HEK293T (cell line): Measurements from ENCODE around the gene ABR.

Experiments
- CTCF ChIA-PET: fragments of 350-600 bp; formaldehyde crosslinking; extraction: SDS; loops from one replicate; lab custom pipeline; 2021; ENCODE audit warnings: antibody characterized with exemption, inconsistent platforms; lab: Yijun Ruan, JAX
- POLR2A ChIA-PET: fragments of 350-600 bp; formaldehyde crosslinking; extraction: SDS; loops from one replicate; lab custom pipeline; 2020; ENCODE audit warnings: antibody characterized with exemption, inconsistent platforms; lab: Yijun Ruan, JAX
- DNase-seq: peaks from one replicate; pipeline ENCODE4 v3.0.0; 2012; ENCODE audit warnings: mixed read lengths; ENCODE audit errors: extremely low spot score
- ARNT ChIP-seq: fragments of 450-650 bp; IDR thresholded peaks from 2 replicates; pipeline ENCODE4 v1.6.1; 2017; ENCODE audit warnings: mild to moderate bottlenecking
- BHLHE40 ChIP-seq: fragments of 450-650 bp; IDR thresholded peaks from 2 replicates; pipeline ENCODE4 v1.6.1; 2016; ENCODE audit warnings: mild to moderate bottlenecking, moderate library complexity, borderline replicate concordance
- CTBP1 ChIP-seq: fragments of 450-650 bp; IDR thresholded peaks from 2 replicates; pipeline ENCODE4 v1.6.1; 2016; ENCODE audit warnings: borderline replicate concordance
- ELF4 ChIP-seq: fragments of 450-650 bp; IDR thresholded peaks from 2 replicates; pipeline ENCODE4 v1.6.1; 2017; ENCODE audit warnings: antibody characterized with exemption
- FOXA1 ChIP-seq: fragments of 450-650 bp; IDR thresholded peaks from 2 replicates; pipeline ENCODE4 v1.6.1; 2016; ENCODE audit warnings: mild to moderate bottlenecking
- FOXK2 ChIP-seq: fragments of 450-650 bp; IDR thresholded peaks from 2 replicates; pipeline ENCODE4 v1.6.1; 2016; ENCODE audit warnings: mild to moderate bottlenecking
- FOXM1 ChIP-seq: fragments of 450-650 bp; IDR thresholded peaks from 2 replicates; pipeline ENCODE4 v1.6.1; 2017; ENCODE audit warnings: mild to moderate bottlenecking, borderline replicate concordance
- HDGF ChIP-seq: fragments of 450-650 bp; IDR thresholded peaks from 2 replicates; pipeline ENCODE4 v1.6.1; 2017; ENCODE audit warnings: antibody characterized with exemption, borderline replicate concordance
- L3MBTL2 ChIP-seq: fragments of 450-650 bp; conservative IDR thresholded peaks from 2 replicates; pipeline ENCODE4 v1.6.1; 2016; ENCODE audit warnings: mild to moderate bottlenecking
- LEF1 ChIP-seq: fragments of 450-650 bp; IDR thresholded peaks from 2 replicates; pipeline ENCODE4 v1.6.1; 2017; ENCODE audit warnings: mild to moderate bottlenecking, borderline replicate concordance
- NFRKB ChIP-seq: fragments of 450-650 bp; IDR thresholded peaks from 2 replicates; pipeline ENCODE4 v1.6.1; 2016; ENCODE audit warnings: mild to moderate bottlenecking, moderate library complexity
- PKNOX1 ChIP-seq: fragments of 450-650 bp; IDR thresholded peaks from 2 replicates; pipeline ENCODE4 v1.6.1; 2016
- SP1 ChIP-seq: fragments of 450-650 bp; IDR thresholded peaks from 2 replicates; pipeline ENCODE4 v1.6.1; 2017
- SUZ12 ChIP-seq: fragments of 450-650 bp; IDR thresholded peaks from 2 replicates; pipeline ENCODE4 v1.6.1; 2016; ENCODE audit warnings: mild to moderate bottlenecking
- TARDBP ChIP-seq: fragments of 450-650 bp; IDR thresholded peaks from 2 replicates; pipeline ENCODE4 v1.6.1; 2016
- ZNF384 ChIP-seq: fragments of 450-650 bp; IDR thresholded peaks from 2 replicates; pipeline ENCODE4 v1.6.1; 2016

The ABR gene

GRCh38 chr17:1162116-1162855, 17.5 kb downstream of the ABR start:
- TF ChIP-seq FOXA1 (no peak), FOXM1 (no peak), CTBP1 (no peak), SP1 (no peak), SUZ12 (no peak), NFRKB (no peak), L3MBTL2 (no peak), HDGF (no peak), TARDBP (no peak), PKNOX1 (no peak), ARNT (no peak), FOXK2 (no peak)
- no peak for DNase-seq
- POLR2A ChIA-PET, result no interaction called here
- CTCF ChIA-PET, result interaction anchor here (0.8 kb wide), 1 partner anchor 40 kb away, joined by 3 read pairs; no protein-coding TSS in a partner anchor

- ChIA-PET POLR2A (no interaction called here), CTCF (no interaction called here)
- TF ChIP-seq CTBP1 (no peak), ELF4 (no peak), LEF1 (no peak), FOXM1 (no peak), NFRKB (no peak)
- no peak for DNase-seq
Measured at GRCh38 chr17:1160591-1161390, 19.0 kb downstream of the ABR start.

DNA sequence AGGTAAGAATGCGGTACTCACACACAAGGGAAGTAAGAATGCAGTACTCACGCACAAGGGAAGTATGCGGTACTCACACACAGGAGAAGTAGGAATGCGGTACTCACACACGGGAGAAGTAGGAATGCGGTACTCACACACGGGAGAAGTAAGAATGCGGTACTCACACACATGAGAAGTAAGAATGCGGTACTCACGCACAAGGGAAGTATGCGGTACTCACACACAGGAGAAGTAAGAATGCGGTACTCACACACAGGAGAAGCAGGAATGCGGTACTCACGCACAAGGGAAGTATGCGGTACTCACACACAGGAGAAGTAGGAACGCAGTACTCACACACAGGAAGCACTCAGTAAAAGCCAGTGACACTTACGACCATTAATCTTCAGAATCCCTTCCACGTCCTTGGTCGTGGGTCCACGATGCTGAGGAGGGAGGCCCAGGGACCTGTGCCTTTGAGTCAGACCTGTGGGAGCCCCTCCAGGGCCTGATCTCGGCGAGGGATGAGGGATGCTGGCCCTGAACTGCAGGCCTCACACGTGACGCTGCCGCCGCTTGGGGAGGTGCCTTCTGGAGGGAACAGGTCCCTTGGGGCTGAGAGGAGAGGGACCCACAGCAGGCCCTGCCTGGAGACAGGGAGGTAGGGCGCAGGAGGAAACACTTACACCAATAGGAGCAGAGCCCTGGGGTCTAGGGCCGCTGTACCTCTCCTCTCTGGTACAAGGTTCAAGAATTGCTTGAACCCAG, 20.2 kb downstream of the ABR start:
- CTCF ChIA-PET, result no interaction called here

GRCh38 chr17:1158879-1159278, 20.9 kb downstream of the ABR start:
- DNase-seq, result no peak
- POLR2A ChIA-PET, result no interaction called here
- TF ChIP-seq TARDBP (no peak), FOXK2 (no peak), ZNF384 (no peak), HDGF (no peak), NFRKB (no peak), L3MBTL2 (no peak), SUZ12 (no peak), PKNOX1 (no peak)
- CTCF ChIA-PET, result no interaction called here

More for the DNA sequence above, 20.2 kb downstream of the ABR start:
- POLR2A ChIA-PET, result no interaction called here
- TF ChIP-seq SP1 (no peak), FOXA1 (no peak), NFRKB (no peak), LEF1 (no peak), ARNT (no peak), TARDBP (no peak), BHLHE40 (no peak), HDGF (no peak), FOXK2 (no peak), PKNOX1 (no peak), SUZ12 (no peak), ZNF384 (no peak), FOXM1 (no peak), CTBP1 (no peak)
- DNase-seq, result no peak

GRCh38 chr17:1156864-1157263, 22.9 kb downstream of the ABR start:
- ChIA-PET POLR2A (no interaction called here), CTCF (no interaction called here)
- TF ChIP-seq ZNF384 (no peak), ARNT (no peak), L3MBTL2 (no peak), SP1 (no peak), CTBP1 (no peak), TARDBP (no peak), HDGF (no peak), FOXA1 (no peak), SUZ12 (no peak), PKNOX1 (no peak), ELF4 (no peak), NFRKB (no peak), FOXM1 (no peak), FOXK2 (no peak)
- DNase-seq, result no peak
